H1 (cell line): ENCODE data around the gene MOB3B. TPM values are rescaled to one million over a fixed set of nuclear protein-coding genes. Genes with fewer than 3 reads are reported as not detected.

ENCODE experiments used
- ASH2L ChIP-seq: fragments of 200-600, 300-600 bp; sonication (generic); IDR thresholded peaks from one replicate; pipeline ENCODE4 v1.7.1; 2017; ENCODE audit warnings: low read length
- FOSL1 ChIP-seq: IDR thresholded peaks from 2 replicates; pipeline ENCODE4 v1.6.1; 2011; ENCODE audit warnings: mild to moderate bottlenecking, low read depth, low read length, moderate library complexity; ENCODE audit not compliant: insufficient read depth
- JUND ChIP-seq: IDR thresholded peaks from 2 replicates; pipeline ENCODE4 v1.6.1; 2011; ENCODE audit warnings: mild to moderate bottlenecking, improper control_type of control experiment, low read length
- MAFK ChIP-seq: IDR thresholded peaks from 2 replicates; pipeline ENCODE4 v1.6.1; 2012; ENCODE audit warnings: low read depth, mild to moderate bottlenecking, improper control_type of control experiment, low read length
- PHF8 ChIP-seq: fragments of 200-600 bp; sonication (generic); conservative IDR thresholded peaks from 2 replicates; pipeline ENCODE4 v1.7.1; 2012; ENCODE audit warnings: low read depth, mild to moderate bottlenecking, inconsistent platforms, low read length, moderate library complexity
- POLR2AphosphoS5 ChIP-seq: IDR thresholded peaks from 2 replicates; pipeline ENCODE4 v1.6.1; 2011; ENCODE audit warnings: low read depth, low read length
- SRF ChIP-seq: IDR thresholded peaks from 2 replicates; pipeline ENCODE4 v1.6.1; 2011; ENCODE audit warnings: mild to moderate bottlenecking, low read depth, low read length, moderate library complexity
- polyA plus RNA-seq, 7 experiments: library from polyadenylated mRNA; depleted of rRNA in 3 of 7; stranded (reverse) in 5 of 7; unstranded in 2 of 7; fragments of >200 nt in 5 of 7; fragments of 200-250 nt in 2 of 7; gene quantifications; 1 replicate in 5 of 7; 2 replicates in 1 of 7; 4 replicates in 1 of 7; pipeline versions ENCODE4 v1.2.1 to v1.2.3, GENCODE V29; 2011 to 2013; ENCODE audit warnings: missing spikeins in 2 of 7, mixed read lengths in 2 of 7
- total RNA-seq: library from RNA; stranded (reverse); fragmentation: NEBNext Ultra II Directional; extraction: Animal tissue kit (Norgen Biotek cat#: 25700); gene quantifications from 2 replicates; pipeline ENCODE4 v1.2.1, GENCODE V29; 2021
- TF ChIP-seq, protein P1 (sequence below): fragments of 300-600 bp; sonication (generic); IDR thresholded peaks from 2 replicates; pipeline ENCODE4 v1.7.1; 2012; ENCODE audit warnings: low read length, moderate library complexity, mild to moderate bottlenecking, inconsistent platforms; ENCODE audit not compliant: insufficient replicate concordance

Gene MOB3B
- total and polyA plus RNA-seq, 2 of the 8 experiments (the other 6 are each of a cell fraction or from before 2014, with no cell fraction given) = 12.7 to 16.1 TPM

DNA sequence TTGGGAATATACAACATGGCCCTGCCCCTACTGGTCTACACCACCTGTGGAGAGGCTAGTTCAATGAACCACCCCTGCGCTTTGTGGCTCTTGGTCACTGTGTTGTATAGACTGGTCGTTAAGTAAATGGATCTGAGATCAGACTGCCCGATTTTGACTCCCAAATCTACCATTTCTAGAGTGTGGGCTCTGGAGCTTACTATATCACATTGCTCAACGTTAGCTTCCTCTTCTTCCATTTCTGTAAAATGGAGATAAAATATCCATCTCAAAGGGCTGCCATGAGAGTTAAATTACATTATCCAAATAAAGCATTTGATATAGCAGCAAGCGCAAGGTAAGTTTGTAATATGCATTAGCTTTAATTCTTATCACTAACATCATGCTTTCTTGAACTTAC is 58.2 kb downstream of the MOB3B start (continued):
- TF ChIP-seq, protein P1, sequence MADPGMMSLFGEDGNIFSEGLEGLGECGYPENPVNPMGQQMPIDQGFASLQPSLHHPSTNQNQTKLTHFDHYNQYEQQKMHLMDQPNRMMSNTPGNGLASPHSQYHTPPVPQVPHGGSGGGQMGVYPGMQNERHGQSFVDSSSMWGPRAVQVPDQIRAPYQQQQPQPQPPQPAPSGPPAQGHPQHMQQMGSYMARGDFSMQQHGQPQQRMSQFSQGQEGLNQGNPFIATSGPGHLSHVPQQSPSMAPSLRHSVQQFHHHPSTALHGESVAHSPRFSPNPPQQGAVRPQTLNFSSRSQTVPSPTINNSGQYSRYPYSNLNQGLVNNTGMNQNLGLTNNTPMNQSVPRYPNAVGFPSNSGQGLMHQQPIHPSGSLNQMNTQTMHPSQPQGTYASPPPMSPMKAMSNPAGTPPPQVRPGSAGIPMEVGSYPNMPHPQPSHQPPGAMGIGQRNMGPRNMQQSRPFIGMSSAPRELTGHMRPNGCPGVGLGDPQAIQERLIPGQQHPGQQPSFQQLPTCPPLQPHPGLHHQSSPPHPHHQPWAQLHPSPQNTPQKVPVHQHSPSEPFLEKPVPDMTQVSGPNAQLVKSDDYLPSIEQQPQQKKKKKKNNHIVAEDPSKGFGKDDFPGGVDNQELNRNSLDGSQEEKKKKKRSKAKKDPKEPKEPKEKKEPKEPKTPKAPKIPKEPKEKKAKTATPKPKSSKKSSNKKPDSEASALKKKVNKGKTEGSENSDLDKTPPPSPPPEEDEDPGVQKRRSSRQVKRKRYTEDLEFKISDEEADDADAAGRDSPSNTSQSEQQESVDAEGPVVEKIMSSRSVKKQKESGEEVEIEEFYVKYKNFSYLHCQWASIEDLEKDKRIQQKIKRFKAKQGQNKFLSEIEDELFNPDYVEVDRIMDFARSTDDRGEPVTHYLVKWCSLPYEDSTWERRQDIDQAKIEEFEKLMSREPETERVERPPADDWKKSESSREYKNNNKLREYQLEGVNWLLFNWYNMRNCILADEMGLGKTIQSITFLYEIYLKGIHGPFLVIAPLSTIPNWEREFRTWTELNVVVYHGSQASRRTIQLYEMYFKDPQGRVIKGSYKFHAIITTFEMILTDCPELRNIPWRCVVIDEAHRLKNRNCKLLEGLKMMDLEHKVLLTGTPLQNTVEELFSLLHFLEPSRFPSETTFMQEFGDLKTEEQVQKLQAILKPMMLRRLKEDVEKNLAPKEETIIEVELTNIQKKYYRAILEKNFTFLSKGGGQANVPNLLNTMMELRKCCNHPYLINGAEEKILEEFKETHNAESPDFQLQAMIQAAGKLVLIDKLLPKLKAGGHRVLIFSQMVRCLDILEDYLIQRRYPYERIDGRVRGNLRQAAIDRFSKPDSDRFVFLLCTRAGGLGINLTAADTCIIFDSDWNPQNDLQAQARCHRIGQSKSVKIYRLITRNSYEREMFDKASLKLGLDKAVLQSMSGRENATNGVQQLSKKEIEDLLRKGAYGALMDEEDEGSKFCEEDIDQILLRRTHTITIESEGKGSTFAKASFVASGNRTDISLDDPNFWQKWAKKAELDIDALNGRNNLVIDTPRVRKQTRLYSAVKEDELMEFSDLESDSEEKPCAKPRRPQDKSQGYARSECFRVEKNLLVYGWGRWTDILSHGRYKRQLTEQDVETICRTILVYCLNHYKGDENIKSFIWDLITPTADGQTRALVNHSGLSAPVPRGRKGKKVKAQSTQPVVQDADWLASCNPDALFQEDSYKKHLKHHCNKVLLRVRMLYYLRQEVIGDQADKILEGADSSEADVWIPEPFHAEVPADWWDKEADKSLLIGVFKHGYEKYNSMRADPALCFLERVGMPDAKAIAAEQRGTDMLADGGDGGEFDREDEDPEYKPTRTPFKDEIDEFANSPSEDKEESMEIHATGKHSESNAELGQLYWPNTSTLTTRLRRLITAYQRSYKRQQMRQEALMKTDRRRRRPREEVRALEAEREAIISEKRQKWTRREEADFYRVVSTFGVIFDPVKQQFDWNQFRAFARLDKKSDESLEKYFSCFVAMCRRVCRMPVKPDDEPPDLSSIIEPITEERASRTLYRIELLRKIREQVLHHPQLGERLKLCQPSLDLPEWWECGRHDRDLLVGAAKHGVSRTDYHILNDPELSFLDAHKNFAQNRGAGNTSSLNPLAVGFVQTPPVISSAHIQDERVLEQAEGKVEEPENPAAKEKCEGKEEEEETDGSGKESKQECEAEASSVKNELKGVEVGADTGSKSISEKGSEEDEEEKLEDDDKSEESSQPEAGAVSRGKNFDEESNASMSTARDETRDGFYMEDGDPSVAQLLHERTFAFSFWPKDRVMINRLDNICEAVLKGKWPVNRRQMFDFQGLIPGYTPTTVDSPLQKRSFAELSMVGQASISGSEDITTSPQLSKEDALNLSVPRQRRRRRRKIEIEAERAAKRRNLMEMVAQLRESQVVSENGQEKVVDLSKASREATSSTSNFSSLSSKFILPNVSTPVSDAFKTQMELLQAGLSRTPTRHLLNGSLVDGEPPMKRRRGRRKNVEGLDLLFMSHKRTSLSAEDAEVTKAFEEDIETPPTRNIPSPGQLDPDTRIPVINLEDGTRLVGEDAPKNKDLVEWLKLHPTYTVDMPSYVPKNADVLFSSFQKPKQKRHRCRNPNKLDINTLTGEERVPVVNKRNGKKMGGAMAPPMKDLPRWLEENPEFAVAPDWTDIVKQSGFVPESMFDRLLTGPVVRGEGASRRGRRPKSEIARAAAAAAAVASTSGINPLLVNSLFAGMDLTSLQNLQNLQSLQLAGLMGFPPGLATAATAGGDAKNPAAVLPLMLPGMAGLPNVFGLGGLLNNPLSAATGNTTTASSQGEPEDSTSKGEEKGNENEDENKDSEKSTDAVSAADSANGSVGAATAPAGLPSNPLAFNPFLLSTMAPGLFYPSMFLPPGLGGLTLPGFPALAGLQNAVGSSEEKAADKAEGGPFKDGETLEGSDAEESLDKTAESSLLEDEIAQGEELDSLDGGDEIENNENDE = no peak
- no peak for TF ChIP-seq SRF
- TF ChIP-seq POLR2AphosphoS5 = no peak
- TF ChIP-seq ASH2L = no peak
- no peak for TF ChIP-seq JUND
- no peak for TF ChIP-seq MAFK
- TF ChIP-seq PHF8 = no peak
- no peak for TF ChIP-seq FOSL1
